GM20000 (cell line): ENCODE data around the gene ZNF664.
A peak's percentile ranks its signal among the peaks of the same experiment; 100 is the strongest.

Experiments used
- DNase-seq: peaks from one replicate; pipeline ENCODE4 v3.0.0; 2012; ENCODE audit warnings: low spot score
- TF ChIP-seq, protein P1 (sequence below): IDR thresholded peaks from 2 replicates; pipeline ENCODE4 v1.5.1; 2012; ENCODE audit warnings: mild to moderate bottlenecking, control low read depth; ENCODE audit errors: extremely low read depth, missing control alignments

Gene ZNF664

DNA sequence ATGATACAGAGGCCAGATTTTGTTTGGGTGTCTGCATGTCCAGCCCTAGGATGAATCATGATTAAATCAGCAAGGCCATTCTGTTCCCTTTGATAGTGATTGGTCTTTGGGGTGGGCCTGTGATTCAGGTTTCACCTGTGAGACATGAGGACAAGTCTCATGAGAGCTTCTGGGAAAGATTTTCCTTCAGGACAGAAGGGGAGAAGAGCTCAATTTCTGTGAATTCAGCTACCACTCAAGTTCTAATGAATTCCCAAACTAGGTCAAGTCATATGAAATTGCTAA lies 73.4 kb downstream of the ZNF664 start:
- TF ChIP-seq, protein P1, sequence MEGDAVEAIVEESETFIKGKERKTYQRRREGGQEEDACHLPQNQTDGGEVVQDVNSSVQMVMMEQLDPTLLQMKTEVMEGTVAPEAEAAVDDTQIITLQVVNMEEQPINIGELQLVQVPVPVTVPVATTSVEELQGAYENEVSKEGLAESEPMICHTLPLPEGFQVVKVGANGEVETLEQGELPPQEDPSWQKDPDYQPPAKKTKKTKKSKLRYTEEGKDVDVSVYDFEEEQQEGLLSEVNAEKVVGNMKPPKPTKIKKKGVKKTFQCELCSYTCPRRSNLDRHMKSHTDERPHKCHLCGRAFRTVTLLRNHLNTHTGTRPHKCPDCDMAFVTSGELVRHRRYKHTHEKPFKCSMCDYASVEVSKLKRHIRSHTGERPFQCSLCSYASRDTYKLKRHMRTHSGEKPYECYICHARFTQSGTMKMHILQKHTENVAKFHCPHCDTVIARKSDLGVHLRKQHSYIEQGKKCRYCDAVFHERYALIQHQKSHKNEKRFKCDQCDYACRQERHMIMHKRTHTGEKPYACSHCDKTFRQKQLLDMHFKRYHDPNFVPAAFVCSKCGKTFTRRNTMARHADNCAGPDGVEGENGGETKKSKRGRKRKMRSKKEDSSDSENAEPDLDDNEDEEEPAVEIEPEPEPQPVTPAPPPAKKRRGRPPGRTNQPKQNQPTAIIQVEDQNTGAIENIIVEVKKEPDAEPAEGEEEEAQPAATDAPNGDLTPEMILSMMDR: no peak
- no peak for DNase-seq

- no peak for DNase-seq
- TF ChIP-seq, protein P1: no peak
Observed at GRCh38 chr12:124047045-124047566, 74.1 kb downstream of the ZNF664 start.

DNA sequence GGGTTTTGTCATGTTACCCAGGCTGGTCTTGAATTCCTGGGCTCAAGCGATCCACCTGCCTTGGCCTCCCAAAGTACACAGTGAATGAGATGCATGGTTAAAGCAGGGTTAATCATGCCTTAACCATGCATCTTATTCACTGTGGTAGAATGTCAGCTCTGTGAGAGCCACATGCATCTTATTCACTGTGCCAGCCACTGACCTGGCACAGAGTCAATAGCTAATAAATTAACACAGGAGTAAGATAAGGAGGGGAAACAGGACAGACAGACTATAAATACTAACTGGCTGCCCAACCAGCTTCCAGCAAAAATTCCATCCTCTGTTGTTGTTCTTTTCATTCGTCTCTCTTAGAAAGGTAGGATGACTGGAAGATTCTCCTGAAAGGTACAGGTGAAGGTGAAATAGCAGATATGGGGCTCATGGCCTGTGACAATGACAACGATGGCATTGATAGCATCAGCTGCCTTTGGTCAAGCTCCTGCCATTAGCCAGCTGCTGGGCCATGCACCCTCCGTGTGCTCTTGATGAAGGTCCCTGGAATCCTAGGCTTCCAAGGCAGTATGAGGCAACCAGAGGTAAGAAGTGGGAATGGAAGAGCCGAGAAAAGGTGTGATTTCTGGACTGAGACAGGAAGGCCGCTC lies 76.6 kb downstream of the ZNF664 start:
- no peak for DNase-seq
- TF ChIP-seq, protein P1: no peak

DNA sequence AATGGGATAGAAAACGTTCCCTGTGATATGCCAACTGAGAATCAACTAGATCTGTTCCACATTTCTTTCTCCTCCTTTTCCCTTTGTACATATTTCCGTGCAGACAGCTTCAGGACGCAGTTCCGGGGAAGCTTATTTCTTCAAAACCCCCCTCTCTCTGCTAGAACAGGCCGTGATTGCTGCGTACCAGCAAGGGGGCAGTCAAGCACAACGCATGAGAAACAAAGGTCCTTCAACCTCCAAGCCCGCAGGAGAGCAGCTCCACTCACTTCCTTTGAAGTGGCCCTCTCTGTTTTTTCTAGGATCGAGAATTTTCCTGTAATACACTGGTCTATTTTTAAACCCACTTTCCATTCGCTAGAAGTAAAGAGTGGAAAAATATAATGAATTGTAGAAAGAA lies 80.8 kb downstream of the ZNF664 start:
- DNase-seq: peak; percentile 45

GRCh38 chr12:124055066-124055465 lies 82.1 kb downstream of the ZNF664 start:
- TF ChIP-seq, protein P1: no peak

More for the DNA sequence above, 80.8 kb downstream of the ZNF664 start:
- TF ChIP-seq, protein P1: no peak

GRCh38 chr12:124057691-124058090 lies 84.7 kb downstream of the ZNF664 start:
- no peak for DNase-seq
- TF ChIP-seq, protein P1: no peak

More at GRCh38 chr12:124055066-124055465, 82.1 kb downstream of the ZNF664 start:
- DNase-seq: no peak

- TF ChIP-seq, protein P1: no peak
- DNase-seq: no peak
Observed at GRCh38 chr12:124059752-124060151, 86.7 kb downstream of the ZNF664 start.
